K562 (cell line): ENCODE data around the gene MAGEA1. TPM values are rescaled to one million over a fixed set of nuclear protein-coding genes. Genes with fewer than 3 reads are reported as not detected.

Experiments used
- ATAC-seq: fragments of 200-7000 bp; cut with Tn5 transposase; 3 replicates; pipeline ENCODE4 v1.9.1; 2020; ENCODE audit warnings: moderate library complexity
- BruUV-seq: library from RNA; stranded (reverse); fragments of 400-500 nt; replicated peaks from 2 replicates; lab custom pipeline; 2021; lab: Mats Ljungman, UMichigan
- CTCF ChIA-PET: fragments of 300-600 bp; formaldehyde crosslinking; extraction: SDS; loops from one replicate; lab custom pipeline; 2021; ENCODE audit warnings: low intra/inter-chr PET ratio; lab: Yijun Ruan, JAX
- POLR2A ChIA-PET: fragments of 300-600, 350-650 bp; sonication (Branson Sonifier 250); formaldehyde crosslinking; extraction: SDS; loops from one replicate; lab custom pipeline; 2021; ENCODE audit warnings: antibody characterized with exemption, inconsistent platforms; lab: Yijun Ruan, JAX
- DNase-seq, 4 experiments: peaks; one replicate each; pipeline versions ENCODE4 v3.0.0 to v3.0.0-alpha.2; 2011 to 2018; ENCODE audit warnings: low spot score in 3 of 4, mixed read lengths in 3 of 4; ENCODE audit errors: extremely low read depth in 1 of 4
- FAIRE-seq: peaks from 2 replicates; lab custom pipeline; 2011; peaks lifted over from hg19 to GRCh38; lab: Jason Lieb, UNC
- H2AFZ ChIP-seq: 2 replicates; pipeline ENCODE4 v1.6.0; 2011; ENCODE audit warnings: low read depth, low read length, control low read depth, inconsistent platforms
- H3K27ac ChIP-seq: fragments of 200-600 bp; 3 replicates; pipeline ENCODE4 v1.8.0; 2011; ENCODE audit warnings: low read depth, mild to moderate bottlenecking, control low read depth, inconsistent platforms, low read length, moderate library complexity, mixed read lengths; ENCODE audit errors: extremely low read depth
- H3K27me3 ChIP-seq, 2 experiments: fragments of 300-600 bp in 1 of 2; 2 replicates in 1 of 2; 3 replicates in 1 of 2; pipeline versions ENCODE4 v1.6.0 to v1.8.0; 2011; ENCODE audit warnings: inconsistent platforms in 2 of 2, low read length in 2 of 2, mild to moderate bottlenecking in 1 of 2, mixed read lengths in 1 of 2, moderate library complexity in 1 of 2; ENCODE audit not compliant: control insufficient read depth in 2 of 2, insufficient read depth in 2 of 2
- H3K36me3 ChIP-seq: fragments of 300-600 bp; 3 replicates; pipeline ENCODE4 v1.8.0; 2011; ENCODE audit warnings: mild to moderate bottlenecking, low read length, inconsistent platforms; ENCODE audit not compliant: control insufficient read depth, insufficient read depth
- H3K4me1 ChIP-seq, 2 experiments: fragments of 200-600 bp in 1 of 2; replicated peaks in 1 of 2; 2 replicates in 1 of 2; 3 replicates in 1 of 2; pipeline versions ENCODE4 v1.5.1 to v1.8.0; 2011; ENCODE audit warnings: inconsistent platforms in 2 of 2, low read length in 2 of 2, mild to moderate bottlenecking in 1 of 2, mixed read lengths in 1 of 2, moderate library complexity in 1 of 2; ENCODE audit not compliant: control insufficient read depth in 2 of 2, insufficient read depth in 2 of 2
- H3K4me2 ChIP-seq: 2 replicates; pipeline ENCODE4 v1.6.1; 2011; ENCODE audit warnings: low read length, control low read depth, inconsistent platforms, mixed read lengths; ENCODE audit not compliant: insufficient read depth
- H3K4me3 ChIP-seq: fragments of 200-600 bp; sonication (generic), shearing (Covaris generic); 2 replicates; pipeline ENCODE4 v1.5.1; 2016; ENCODE audit warnings: control low read depth, inconsistent platforms
- H3K79me2 ChIP-seq: fragments of 200-600 bp; 3 replicates; pipeline ENCODE4 v1.8.0; 2011; ENCODE audit warnings: low read length, inconsistent platforms; ENCODE audit not compliant: control insufficient read depth, insufficient read depth
- H3K9ac ChIP-seq, 2 experiments: 2 replicates each; pipeline versions ENCODE4 v1.6.0 to v1.6.1; 2011; ENCODE audit warnings: low read depth in 2 of 2, low read length in 2 of 2, control low read depth in 1 of 2, inconsistent platforms in 1 of 2, mild to moderate bottlenecking in 1 of 2, mixed read lengths in 1 of 2; ENCODE audit not compliant: insufficient read depth in 1 of 2
- H3K9me1 ChIP-seq: one replicate; pipeline ENCODE4 v1.6.0; 2011; ENCODE audit warnings: inconsistent platforms, mild to moderate bottlenecking, low read length, moderate library complexity; ENCODE audit not compliant: control insufficient read depth, insufficient read depth
- H3K9me3 ChIP-seq: replicated peaks from 2 replicates; pipeline ENCODE4 v1.5.1; 2011; ENCODE audit warnings: low read depth, low read length, inconsistent platforms; ENCODE audit not compliant: control insufficient read depth, insufficient read depth
- H4K20me1 ChIP-seq: replicated peaks from 2 replicates; pipeline ENCODE4 v1.6.1; 2011; ENCODE audit warnings: low read length, inconsistent platforms, mixed read lengths; ENCODE audit not compliant: control insufficient read depth, insufficient read depth
- HOXB6 ChIP-seq: fragments of 250-450 bp; sonication (Bioruptor Pico); IDR thresholded peaks from 2 replicates; pipeline ENCODE4 v1.5.1; 2022; ENCODE audit warnings: mild to moderate bottlenecking, borderline replicate concordance
- MTA2 ChIP-seq: fragments of 450-650 bp; IDR thresholded peaks from 2 replicates; pipeline ENCODE4 v1.6.1; 2016; ENCODE audit warnings: low read depth
- MTA3 ChIP-seq: fragments of 450-650 bp; formaldehyde crosslinking; IDR thresholded peaks from 2 replicates; pipeline ENCODE4 v1.6.1; 2017; ENCODE audit warnings: mild to moderate bottlenecking, borderline replicate concordance
- PML ChIP-seq: IDR thresholded peaks from 2 replicates; pipeline ENCODE4 v1.6.1; 2012; ENCODE audit warnings: low read length, inconsistent platforms
- ZNF436 ChIP-seq: fragments of 250-450, 450-650 bp; sonication (Bioruptor Pico); formaldehyde crosslinking; IDR thresholded peaks from 2 replicates; pipeline ENCODE4 v1.7.0; 2020; ENCODE audit warnings: mild to moderate bottlenecking
- ZNF766 ChIP-seq: fragments of 200-800 bp; sonication (Bioruptor generic); conservative IDR thresholded peaks from 2 replicates; pipeline ENCODE4 v1.6.1; 2016; ENCODE audit warnings: missing genetic modification characterization, missing compliant biosample characterization
- WGBS: fragments of 100-300 bp; shearing (Covaris generic); methylation state at CpG from one replicate; pipeline ENCODE4 v1.1.6; 2016; ENCODE audit warnings: low coverage, mixed read lengths; ENCODE audit not compliant: insufficient coverage; ENCODE audit errors: missing lambda C conversion rate; 5-methylcytosine and 5-hydroxymethylcytosine counted together
- in situ Hi-C: fragments of 300-500 bp; cut with MboI; formaldehyde crosslinking; loops from 4 replicates; pipeline ENCODE4 v1.15.0; 2018; ENCODE audit warnings: inconsistent platforms, mixed read lengths
- intact Hi-C: fragments of 100-400 bp; cut with micrococcal nuclease; formaldehyde crosslinking; loops from 2 replicates; pipeline ENCODE4 v1.14.2; 2022
- polyA plus RNA-seq, 8 experiments: library from polyadenylated mRNA; depleted of rRNA in 4 of 8; stranded (reverse) in 5 of 8; unstranded in 3 of 8; fragments of >200 nt; fragmentation: Nextera tagmentation in 2 of 8; fragmentation: Illumina TruSeq in 1 of 8; extraction: Ambion mirVana in 2 of 8; extraction: Trizol in 1 of 8; gene quantifications; 2 replicates each; pipeline versions ENCODE4 v1.2.1 to v1.2.3, GENCODE V29; 2011 to 2014; ENCODE audit warnings: inconsistent platforms in 1 of 8, missing spikeins in 1 of 8
- total RNA-seq, 7 experiments: library from RNA; depleted of rRNA in 6 of 7; stranded (reverse); fragments of >200 nt in 6 of 7; fragmentation: Illumina TruSeq in 2 of 7; extraction: Trizol in 2 of 7; gene quantifications; 2 replicates each; pipeline versions ENCODE4 v1.2.1 to v1.2.3, GENCODE V29; 2011 to 2021; ENCODE audit warnings: low replicate concordance in 1 of 7
- TF ChIP-seq, protein P1 (sequence below): fragments of 250-450 bp; sonication (Bioruptor Pico); IDR thresholded peaks from 2 replicates; pipeline ENCODE4 v1.4.0; 2020
- TF ChIP-seq, protein P2 (sequence below): IDR thresholded peaks from 2 replicates; pipeline ENCODE4 v1.6.1; 2011; ENCODE audit not compliant: insufficient read length; ENCODE audit errors: extremely low read depth

The MAGEA1 gene
- total and polyA plus RNA-seq, 9 of the 15 experiments (the other 6 are each of a cell fraction or from before 2014, with no cell fraction given) = 10.2 to 57.9 (median 44.1) TPM

DNA sequence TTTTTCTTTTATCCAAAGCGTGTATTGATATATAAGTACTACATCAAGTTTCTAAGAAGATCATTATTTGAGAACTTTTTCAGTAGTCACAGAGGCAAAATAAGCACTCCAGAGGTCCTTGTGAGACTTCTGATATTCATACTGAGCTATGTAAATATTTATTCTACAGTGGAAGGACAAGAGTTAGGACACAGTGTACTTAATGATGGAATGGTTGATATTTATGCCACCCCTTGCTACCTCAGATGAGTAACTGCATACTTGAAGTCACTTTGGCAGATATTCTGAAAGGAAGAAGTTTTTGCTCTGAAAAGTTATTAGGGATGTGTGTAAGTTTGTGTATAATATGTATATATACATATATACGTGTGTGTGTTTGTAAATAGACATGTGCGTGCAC is 30.3 kb downstream of the MAGEA1 start:
- FAIRE-seq = no peak
- no peaks in the 10 kb centered on the region for H3K27me3 ChIP-seq
- in situ Hi-C loops = no loop called here

More for the DNA sequence above, 30.3 kb downstream of the MAGEA1 start:
- WGBS = 83% methylated on average over 3 of the region's 3 CpGs
- no peaks in the 10 kb centered on the region for H3K9me1 ChIP-seq
- no peak overlapping the region for H2AFZ ChIP-seq
- DNase-seq = no peak
- no peak for TF ChIP-seq ZNF436 (CRISPR knock-in tag)
- TF ChIP-seq MTA2 = no peak
- TF ChIP-seq PML = no peak
- TF ChIP-seq, protein P1, sequence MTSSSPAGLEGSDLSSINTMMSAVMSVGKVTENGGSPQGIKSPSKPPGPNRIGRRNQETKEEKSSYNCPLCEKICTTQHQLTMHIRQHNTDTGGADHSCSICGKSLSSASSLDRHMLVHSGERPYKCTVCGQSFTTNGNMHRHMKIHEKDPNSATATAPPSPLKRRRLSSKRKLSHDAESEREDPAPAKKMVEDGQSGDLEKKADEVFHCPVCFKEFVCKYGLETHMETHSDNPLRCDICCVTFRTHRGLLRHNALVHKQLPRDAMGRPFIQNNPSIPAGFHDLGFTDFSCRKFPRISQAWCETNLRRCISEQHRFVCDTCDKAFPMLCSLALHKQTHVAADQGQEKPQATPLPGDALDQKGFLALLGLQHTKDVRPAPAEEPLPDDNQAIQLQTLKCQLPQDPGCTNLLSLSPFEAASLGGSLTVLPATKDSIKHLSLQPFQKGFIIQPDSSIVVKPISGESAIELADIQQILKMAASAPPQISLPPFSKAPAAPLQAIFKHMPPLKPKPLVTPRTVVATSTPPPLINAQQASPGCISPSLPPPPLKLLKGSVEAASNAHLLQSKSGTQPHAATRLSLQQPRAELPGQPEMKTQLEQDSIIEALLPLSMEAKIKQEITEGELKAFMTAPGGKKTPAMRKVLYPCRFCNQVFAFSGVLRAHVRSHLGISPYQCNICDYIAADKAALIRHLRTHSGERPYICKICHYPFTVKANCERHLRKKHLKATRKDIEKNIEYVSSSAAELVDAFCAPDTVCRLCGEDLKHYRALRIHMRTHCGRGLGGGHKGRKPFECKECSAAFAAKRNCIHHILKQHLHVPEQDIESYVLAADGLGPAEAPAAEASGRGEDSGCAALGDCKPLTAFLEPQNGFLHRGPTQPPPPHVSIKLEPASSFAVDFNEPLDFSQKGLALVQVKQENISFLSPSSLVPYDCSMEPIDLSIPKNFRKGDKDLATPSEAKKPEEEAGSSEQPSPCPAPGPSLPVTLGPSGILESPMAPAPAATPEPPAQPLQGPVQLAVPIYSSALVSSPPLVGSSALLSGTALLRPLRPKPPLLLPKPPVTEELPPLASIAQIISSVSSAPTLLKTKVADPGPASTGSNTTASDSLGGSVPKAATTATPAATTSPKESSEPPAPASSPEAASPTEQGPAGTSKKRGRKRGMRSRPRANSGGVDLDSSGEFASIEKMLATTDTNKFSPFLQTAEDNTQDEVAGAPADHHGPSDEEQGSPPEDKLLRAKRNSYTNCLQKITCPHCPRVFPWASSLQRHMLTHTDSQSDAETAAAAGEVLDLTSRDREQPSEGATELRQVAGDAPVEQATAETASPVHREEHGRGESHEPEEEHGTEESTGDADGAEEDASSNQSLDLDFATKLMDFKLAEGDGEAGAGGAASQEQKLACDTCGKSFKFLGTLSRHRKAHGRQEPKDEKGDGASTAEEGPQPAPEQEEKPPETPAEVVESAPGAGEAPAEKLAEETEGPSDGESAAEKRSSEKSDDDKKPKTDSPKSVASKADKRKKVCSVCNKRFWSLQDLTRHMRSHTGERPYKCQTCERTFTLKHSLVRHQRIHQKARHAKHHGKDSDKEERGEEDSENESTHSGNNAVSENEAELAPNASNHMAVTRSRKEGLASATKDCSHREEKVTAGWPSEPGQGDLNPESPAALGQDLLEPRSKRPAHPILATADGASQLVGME = no peak
- no peak for TF ChIP-seq ZNF766 (CRISPR knock-in tag)
- TF ChIP-seq, protein P2, sequence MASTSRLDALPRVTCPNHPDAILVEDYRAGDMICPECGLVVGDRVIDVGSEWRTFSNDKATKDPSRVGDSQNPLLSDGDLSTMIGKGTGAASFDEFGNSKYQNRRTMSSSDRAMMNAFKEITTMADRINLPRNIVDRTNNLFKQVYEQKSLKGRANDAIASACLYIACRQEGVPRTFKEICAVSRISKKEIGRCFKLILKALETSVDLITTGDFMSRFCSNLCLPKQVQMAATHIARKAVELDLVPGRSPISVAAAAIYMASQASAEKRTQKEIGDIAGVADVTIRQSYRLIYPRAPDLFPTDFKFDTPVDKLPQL = no peak
- no peak for TF ChIP-seq HOXB6 (CRISPR knock-in tag)
- no peak for TF ChIP-seq MTA3
- TF ChIP-seq, all 486 proteins: peak for 0
- H3K4me2 ChIP-seq = no peak overlapping the region
- CTCF ChIA-PET = no interaction called here
- no peak overlapping the region for H3K9ac ChIP-seq
- H3K36me3 ChIP-seq = no peaks in the 10 kb centered on the region
- H3K27ac ChIP-seq = no peak overlapping the region
- no peak for ATAC-seq
- no peaks in the 10 kb centered on the region for H3K79me2 ChIP-seq
- intact Hi-C loops = no loop called here
- no TSS peak for BruUV-seq
- H3K9me3 ChIP-seq = no peaks in the 10 kb centered on the region
- POLR2A ChIA-PET = no interaction called here
- no peaks in the 10 kb centered on the region for H4K20me1 ChIP-seq
- H3K4me1 ChIP-seq = peaks cover 0 to 6% of the 10 kb centered on the region in 2 experiments; a peak in 2 of 5 replicates
- H3K4me3 ChIP-seq = no peak overlapping the region
